ENCODE data around the gene RUSF1.

DNA sequence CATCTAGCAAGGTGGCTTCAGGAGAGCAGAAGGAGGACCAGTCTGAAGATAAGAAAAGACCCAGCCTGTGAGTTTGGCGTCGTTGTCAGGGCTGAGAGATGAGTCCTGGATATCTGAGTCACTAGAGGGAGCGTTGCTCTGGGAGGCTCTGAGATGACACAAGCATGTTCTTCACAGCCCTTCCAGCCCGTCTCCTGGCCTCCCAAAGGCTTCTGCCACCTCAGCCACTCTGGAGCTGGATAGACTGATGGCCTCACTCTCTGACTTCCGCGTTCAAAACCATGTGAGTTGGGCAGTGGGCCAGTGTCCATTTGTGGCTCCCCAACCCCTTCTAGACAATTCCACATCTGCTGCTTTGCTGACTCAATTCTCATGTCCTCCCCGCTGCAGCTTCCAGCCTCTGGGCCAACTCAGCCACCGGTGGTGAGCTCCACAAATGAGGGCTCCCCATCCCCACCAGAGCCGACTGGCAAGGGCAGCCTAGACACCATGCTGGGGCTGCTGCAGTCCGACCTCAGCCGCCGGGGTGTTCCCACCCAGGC lies 33.9 kb downstream of the RUSF1 start:
- TF ChIP-seq, protein P1, sequence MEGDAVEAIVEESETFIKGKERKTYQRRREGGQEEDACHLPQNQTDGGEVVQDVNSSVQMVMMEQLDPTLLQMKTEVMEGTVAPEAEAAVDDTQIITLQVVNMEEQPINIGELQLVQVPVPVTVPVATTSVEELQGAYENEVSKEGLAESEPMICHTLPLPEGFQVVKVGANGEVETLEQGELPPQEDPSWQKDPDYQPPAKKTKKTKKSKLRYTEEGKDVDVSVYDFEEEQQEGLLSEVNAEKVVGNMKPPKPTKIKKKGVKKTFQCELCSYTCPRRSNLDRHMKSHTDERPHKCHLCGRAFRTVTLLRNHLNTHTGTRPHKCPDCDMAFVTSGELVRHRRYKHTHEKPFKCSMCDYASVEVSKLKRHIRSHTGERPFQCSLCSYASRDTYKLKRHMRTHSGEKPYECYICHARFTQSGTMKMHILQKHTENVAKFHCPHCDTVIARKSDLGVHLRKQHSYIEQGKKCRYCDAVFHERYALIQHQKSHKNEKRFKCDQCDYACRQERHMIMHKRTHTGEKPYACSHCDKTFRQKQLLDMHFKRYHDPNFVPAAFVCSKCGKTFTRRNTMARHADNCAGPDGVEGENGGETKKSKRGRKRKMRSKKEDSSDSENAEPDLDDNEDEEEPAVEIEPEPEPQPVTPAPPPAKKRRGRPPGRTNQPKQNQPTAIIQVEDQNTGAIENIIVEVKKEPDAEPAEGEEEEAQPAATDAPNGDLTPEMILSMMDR (IDR thresholded peaks at IDR 0.05; ENCODE audit: borderline replicate concordance, extremely low read depth, low read length, poor library complexity, severe bottlenecking), result no peak
- no peak for TF ChIP-seq EZH2 (IDR thresholded peaks at IDR 0.05; ENCODE audit: borderline replicate concordance, low read depth, low read length, severe bottlenecking)

Measured in DND-41 (cell line).